GM12801 (cell line): Measurements from ENCODE around the gene RIC8B.

Experiments used
- TF ChIP-seq, protein P1 (sequence below): IDR thresholded peaks from one replicate; pipeline ENCODE4 v1.5.1; 2011; ENCODE audit warnings: control low read depth; ENCODE audit not compliant: insufficient read length; ENCODE audit errors: extremely low read depth

The RIC8B gene

DNA sequence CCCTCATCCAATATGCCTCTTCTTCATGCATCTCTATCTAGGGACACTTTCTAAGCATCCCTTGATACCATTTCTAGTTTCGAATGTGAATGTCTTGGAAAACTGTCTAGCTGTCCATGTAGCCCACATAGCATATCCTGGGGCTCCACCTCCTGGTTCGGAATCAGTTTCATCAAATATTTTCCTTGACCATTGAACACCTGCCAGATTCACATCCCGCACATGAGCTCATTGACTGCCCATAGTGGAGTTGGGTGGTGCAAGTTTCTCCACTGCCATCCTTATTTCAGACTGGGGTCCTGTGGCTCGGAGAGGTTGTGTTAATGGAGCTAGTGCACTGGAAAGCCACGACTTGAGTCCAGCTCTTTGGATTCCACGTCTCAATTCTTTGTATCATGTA is 122.6 kb downstream of the RIC8B start:
- TF ChIP-seq, protein P1, sequence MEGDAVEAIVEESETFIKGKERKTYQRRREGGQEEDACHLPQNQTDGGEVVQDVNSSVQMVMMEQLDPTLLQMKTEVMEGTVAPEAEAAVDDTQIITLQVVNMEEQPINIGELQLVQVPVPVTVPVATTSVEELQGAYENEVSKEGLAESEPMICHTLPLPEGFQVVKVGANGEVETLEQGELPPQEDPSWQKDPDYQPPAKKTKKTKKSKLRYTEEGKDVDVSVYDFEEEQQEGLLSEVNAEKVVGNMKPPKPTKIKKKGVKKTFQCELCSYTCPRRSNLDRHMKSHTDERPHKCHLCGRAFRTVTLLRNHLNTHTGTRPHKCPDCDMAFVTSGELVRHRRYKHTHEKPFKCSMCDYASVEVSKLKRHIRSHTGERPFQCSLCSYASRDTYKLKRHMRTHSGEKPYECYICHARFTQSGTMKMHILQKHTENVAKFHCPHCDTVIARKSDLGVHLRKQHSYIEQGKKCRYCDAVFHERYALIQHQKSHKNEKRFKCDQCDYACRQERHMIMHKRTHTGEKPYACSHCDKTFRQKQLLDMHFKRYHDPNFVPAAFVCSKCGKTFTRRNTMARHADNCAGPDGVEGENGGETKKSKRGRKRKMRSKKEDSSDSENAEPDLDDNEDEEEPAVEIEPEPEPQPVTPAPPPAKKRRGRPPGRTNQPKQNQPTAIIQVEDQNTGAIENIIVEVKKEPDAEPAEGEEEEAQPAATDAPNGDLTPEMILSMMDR: no peak

DNA sequence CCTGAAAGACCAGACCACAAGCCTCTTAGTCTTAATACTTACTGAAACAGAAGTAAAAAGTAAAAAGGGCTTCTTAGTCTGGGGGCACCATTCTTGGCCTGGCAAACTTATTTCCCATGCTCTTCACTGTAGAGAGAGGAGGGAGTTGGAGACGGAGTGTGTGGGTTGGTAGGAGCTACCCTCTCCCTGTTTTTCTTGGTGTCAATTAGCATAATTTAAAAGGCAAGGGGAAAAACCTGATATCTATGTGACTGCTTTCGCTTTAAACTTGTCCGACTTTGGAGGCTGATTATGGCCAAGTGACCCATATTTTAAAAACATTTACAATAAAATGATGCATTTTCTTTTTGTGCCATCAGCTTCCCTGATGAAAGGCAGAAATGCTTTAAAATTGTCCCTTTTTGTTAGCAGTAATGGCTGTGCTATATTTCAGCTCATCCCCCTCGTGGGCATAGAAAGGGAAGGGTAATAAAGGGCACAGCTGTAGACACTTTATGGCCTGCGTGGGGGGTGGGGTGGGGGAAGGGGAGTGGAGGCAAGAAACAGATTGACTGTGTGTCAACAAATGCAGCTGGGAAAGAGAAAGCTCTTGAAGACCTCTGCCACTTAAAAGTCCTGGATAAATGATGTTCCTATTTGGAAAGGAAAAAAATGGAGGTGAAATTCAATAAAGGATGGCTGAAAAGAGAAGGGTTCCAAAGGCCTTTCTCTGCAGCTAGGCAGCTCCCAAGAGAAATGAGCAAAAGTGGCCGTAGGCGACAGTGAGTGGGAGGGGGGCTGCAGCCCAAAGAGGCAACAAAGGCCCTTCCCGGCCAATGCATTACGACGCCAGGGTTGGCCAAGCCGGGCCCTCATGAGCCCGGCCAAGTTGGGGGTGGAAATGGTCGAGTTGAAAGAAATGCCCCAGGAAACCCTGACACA is 123.8 kb downstream of the RIC8B start:
- TF ChIP-seq, protein P1: no peak

DNA sequence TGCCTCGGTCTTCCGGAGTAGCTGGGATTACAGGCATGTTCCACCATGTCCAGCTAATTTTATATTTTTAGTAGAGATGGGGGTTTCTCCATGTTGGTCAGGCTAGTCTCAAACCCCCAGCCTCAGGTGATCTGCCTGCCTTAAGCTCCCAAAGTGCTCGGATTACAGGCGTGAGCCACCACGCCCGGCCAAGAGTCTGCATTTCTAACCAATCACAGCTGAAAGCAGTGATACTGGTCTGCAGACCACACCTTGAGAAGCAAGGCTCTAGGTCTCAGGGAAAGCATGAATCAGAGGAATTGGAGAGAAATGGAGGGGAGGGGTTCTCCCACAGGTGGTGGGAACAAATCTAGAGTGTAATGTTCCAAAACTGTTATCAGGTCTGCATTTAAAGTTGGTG is 126.1 kb downstream of the RIC8B start:
- TF ChIP-seq, protein P1: no peak

DNA sequence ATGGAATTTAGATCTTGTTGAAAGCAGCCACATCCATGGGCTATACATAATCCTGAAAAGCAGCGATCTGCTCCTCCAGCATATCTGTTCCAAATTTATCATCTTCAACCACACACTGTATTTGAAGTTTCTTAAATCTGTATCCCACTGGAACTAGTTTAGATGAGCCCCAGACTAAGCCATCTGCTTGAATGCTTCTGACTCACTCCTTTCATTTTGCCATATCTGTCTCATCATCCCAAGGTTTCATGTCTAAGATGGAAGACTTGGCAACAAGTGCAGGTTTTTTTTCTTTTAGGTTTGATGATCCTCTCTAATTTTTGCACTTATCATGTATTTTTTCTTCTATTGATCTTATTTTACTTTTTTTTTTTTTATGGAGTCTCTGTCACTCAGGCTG is 126.8 kb downstream of the RIC8B start:
- TF ChIP-seq, protein P1: no peak

DNA sequence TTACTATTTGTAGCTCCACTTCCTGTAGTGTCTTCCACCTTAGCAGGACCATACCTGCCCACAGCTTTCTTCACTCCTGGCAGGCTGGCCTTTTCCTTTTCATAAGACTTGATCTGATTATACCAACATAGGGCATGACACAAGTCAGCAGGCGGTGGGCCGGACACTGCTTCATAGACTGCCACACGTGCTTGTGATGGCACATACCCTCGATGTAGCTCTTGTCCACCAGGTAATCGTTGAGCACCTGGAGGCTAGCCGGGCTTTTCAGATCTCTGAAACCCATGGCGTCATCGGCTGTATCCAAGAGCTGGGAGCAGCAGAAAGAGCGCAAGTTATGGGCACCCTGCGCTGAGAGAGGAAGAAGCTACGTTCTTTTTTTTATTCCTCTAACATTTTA is 127.6 kb downstream of the RIC8B start:
- TF ChIP-seq, protein P1: no peak

DNA sequence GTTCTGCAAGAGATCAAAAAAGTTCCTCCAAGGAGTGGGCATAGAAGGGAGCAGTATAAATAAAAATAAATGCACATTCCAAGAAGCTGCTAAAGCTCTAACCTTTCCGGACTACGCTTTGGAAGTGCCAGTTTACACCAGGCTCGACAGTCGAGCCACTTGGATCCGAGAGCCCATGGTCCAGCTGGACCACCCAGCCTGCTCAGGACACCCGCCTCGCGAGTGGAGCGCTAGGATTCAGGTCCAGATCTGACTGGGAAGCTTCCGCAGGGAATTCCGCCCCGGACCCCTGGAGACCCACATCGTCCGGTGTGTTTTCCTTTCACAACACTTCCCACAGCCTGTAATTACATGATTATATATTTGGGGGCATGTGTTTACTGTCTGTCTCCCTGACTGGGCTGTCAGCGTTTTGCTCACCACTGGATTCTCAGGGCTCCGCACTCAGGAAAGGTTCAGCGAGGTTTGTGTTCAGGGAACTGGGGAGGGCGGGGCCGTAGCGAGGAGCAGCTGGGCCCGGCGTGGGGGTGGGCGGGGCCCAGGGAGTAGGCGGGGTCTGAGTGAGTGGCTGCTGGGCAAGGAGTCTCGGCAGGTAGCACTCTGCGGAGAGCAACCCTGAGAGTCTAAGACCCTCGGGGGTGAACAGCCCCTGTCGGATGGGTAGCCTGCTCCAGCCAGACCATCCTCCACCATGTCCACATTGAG is 128.9 kb downstream of the RIC8B start:
- TF ChIP-seq, protein P1: no peak

DNA sequence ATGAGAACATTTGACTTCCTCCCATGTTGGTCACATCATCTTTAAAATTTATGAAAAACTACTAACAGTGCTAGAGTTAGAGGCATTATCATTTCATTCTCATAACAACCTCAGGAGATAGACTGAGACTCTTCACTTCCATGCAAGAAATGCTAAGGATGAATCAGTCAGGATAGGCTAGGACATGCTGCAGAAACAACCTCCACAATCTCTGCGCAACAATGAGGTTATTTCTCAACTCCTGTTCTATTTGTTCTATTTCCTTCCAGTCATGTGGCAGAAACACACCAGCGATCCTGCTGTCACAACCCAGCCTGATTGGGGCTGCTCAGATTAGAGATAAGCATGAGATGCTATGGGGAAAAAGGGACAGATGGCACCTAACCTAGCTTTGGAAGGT is 132.2 kb downstream of the RIC8B start:
- TF ChIP-seq, protein P1: no peak
